ENCODE data around the gene YIPF7.

YIPF7 gene

GRCh38 chr4:44662623-44663005, 11.2 kb upstream of the YIPF7 start:
- no peak for DNase-seq (ENCODE audit: low read depth in 2 of 2)
- TF ChIP-seq, protein P1, sequence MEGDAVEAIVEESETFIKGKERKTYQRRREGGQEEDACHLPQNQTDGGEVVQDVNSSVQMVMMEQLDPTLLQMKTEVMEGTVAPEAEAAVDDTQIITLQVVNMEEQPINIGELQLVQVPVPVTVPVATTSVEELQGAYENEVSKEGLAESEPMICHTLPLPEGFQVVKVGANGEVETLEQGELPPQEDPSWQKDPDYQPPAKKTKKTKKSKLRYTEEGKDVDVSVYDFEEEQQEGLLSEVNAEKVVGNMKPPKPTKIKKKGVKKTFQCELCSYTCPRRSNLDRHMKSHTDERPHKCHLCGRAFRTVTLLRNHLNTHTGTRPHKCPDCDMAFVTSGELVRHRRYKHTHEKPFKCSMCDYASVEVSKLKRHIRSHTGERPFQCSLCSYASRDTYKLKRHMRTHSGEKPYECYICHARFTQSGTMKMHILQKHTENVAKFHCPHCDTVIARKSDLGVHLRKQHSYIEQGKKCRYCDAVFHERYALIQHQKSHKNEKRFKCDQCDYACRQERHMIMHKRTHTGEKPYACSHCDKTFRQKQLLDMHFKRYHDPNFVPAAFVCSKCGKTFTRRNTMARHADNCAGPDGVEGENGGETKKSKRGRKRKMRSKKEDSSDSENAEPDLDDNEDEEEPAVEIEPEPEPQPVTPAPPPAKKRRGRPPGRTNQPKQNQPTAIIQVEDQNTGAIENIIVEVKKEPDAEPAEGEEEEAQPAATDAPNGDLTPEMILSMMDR (IDR thresholded peaks at IDR 0.05; ENCODE audit: low read depth, low read length) = no peak
- no peak overlapping the region for H3K4me3 ChIP-seq (replicated peaks in 1 of 2; ENCODE audit: low read depth in 2 of 2, low read length in 2 of 2)

- DNase-seq (ENCODE audit: low read depth in 2 of 2) = peak in 1 of 2 donors; percentile 20
- TF ChIP-seq, protein P1 (IDR thresholded peaks at IDR 0.05; ENCODE audit: low read depth, low read length) = no peak
These were observed 10.7 kb upstream of the YIPF7 start for GRCh38 chr4:44661940-44662622.

DNA sequence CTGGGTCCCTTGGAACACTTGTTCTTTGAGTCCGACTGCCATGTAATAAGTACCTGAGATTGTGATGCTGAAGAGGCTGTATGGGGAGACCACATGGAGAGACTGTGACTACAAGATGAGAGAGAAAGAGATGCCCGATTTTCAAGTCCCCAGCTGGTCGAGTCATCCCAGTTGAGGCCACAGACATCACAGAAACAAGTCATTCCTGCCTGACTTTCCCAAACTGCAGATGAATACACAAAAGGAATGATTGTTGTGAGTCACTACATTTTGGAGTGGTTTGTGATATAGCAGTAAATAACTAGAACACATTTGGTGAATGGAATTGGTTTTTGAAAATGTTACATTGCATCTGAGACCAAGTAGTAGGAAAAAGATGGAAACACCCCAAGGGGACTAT, 9.0 kb upstream of the YIPF7 start:
- DNase-seq (ENCODE audit: low read depth in 2 of 2) = no peak
- H3K4me3 ChIP-seq (replicated peaks in 1 of 2; ENCODE audit: low read depth in 2 of 2, low read length in 2 of 2) = no peak overlapping the region
- TF ChIP-seq, protein P1 (IDR thresholded peaks at IDR 0.05; ENCODE audit: low read depth, low read length) = no peak

More at GRCh38 chr4:44661940-44662622, 10.7 kb upstream of the YIPF7 start:
- no peak overlapping the region for H3K4me3 ChIP-seq (replicated peaks in 1 of 2; ENCODE audit: low read depth in 2 of 2, low read length in 2 of 2)

DNA sequence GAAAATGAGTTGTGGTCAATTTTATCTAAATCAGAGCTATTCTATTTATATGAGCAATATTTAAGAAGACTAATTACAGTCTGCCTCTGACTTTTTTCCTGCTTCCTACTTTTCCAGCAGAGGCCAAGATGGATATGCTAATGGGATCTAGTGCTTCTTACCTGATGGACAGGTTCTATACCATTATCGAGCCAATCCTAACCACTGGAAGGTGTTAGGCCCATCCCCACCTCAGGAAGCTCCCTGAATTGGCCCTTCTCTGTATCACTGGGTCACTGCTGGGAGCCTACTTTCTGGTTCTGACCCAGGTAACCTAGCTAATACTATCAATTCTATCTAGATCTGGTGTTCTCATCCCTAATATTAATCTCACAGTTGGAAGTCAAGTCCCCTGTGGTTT, 577 bp upstream of the YIPF7 start:
- no peak overlapping the region for H3K4me3 ChIP-seq (replicated peaks in 1 of 2; ENCODE audit: low read depth in 2 of 2, low read length in 2 of 2)
- TF ChIP-seq, protein P1 (IDR thresholded peaks at IDR 0.05; ENCODE audit: low read depth, low read length) = no peak
- DNase-seq (ENCODE audit: low read depth in 2 of 2) = no peak

DNA sequence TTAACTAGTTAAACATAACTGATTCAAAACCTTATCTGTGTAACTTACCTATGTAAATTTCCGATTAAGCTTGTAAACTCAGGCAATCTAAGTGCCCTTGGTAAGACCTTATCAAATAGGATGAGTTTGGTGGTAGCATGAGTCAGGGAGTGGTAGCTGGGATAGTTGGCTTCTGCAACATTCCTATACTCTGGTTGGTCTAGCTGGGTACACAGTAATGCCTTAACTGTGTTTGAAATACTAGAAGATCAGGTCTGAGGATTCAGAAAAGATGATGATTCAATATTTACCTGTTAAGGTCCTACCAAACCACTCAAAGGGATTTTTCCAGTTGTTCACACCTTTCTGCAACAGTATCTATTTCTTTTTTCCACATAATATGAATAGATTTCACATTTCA, 5.3 kb downstream of the YIPF7 start:
- TF ChIP-seq, protein P1 (IDR thresholded peaks at IDR 0.05; ENCODE audit: low read depth, low read length) = no peak
- no peak overlapping the region for H3K4me3 ChIP-seq (replicated peaks in 1 of 2; ENCODE audit: low read depth in 2 of 2, low read length in 2 of 2)
- no peak for DNase-seq (ENCODE audit: low read depth in 2 of 2)

GRCh38 chr4:44638091-44638490, 13.3 kb downstream of the YIPF7 start:
- DNase-seq (ENCODE audit: low read depth in 2 of 2) = no peak
- no peak overlapping the region for H3K4me3 ChIP-seq (replicated peaks in 1 of 2; ENCODE audit: low read depth in 2 of 2, low read length in 2 of 2)
- TF ChIP-seq, protein P1 (IDR thresholded peaks at IDR 0.05; ENCODE audit: low read depth, low read length) = no peak

DNA sequence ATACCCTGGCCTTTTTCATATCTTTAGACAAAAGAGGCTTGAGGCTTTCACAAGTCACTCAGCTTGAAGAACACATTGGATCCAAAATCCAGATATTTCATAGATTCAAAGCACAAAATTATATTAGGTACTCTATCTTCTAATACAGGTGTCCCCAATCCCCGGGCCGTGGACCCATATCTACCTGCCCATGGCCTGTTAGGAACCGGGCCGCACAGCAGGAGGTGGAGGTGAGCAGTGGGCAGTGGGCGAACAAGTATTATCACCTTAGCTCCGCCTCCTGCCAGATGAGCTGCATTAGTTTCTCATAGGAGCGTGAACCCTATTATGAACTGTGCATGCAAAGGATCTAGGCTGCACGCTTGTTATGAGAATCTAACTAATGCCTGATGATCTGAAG, 18.7 kb downstream of the YIPF7 start:
- no peak for DNase-seq (ENCODE audit: low read depth in 2 of 2)
- TF ChIP-seq, protein P1 (IDR thresholded peaks at IDR 0.05; ENCODE audit: low read depth, low read length) = no peak
- H3K4me3 ChIP-seq (replicated peaks in 1 of 2; ENCODE audit: low read depth in 2 of 2, low read length in 2 of 2) = no peak overlapping the region

Measured in cardiac fibroblast (primary cell).